K562 (cell line): ENCODE results near the gene OTUB2. TPM values are rescaled to one million over a fixed set of nuclear protein-coding genes. Genes with fewer than 3 reads are reported as not detected.
A peak's percentile ranks its signal among the peaks of the same experiment; 100 is the strongest.

Experiments used
- ATAC-seq: fragments of 200-7000 bp; cut with Tn5 transposase; 3 replicates; pipeline ENCODE4 v1.9.1; 2020; ENCODE audit warnings: moderate library complexity
- BruUV-seq: library from RNA; stranded (reverse); fragments of 400-500 nt; replicated peaks from 2 replicates; lab custom pipeline; 2021; lab: Mats Ljungman, UMichigan
- CTCF ChIA-PET: fragments of 300-600 bp; formaldehyde crosslinking; extraction: SDS; loops from one replicate; lab custom pipeline; 2021; ENCODE audit warnings: low intra/inter-chr PET ratio; lab: Yijun Ruan, JAX
- POLR2A ChIA-PET: fragments of 300-600, 350-650 bp; sonication (Branson Sonifier 250); formaldehyde crosslinking; extraction: SDS; loops from one replicate; lab custom pipeline; 2021; ENCODE audit warnings: antibody characterized with exemption, inconsistent platforms; lab: Yijun Ruan, JAX
- DNase-seq, 4 experiments: peaks; one replicate each; pipeline versions ENCODE4 v3.0.0 to v3.0.0-alpha.2; 2011 to 2018; ENCODE audit warnings: low spot score in 3 of 4, mixed read lengths in 3 of 4; ENCODE audit errors: extremely low read depth in 1 of 4
- FAIRE-seq: peaks from 2 replicates; lab custom pipeline; 2011; peaks lifted over from hg19 to GRCh38; lab: Jason Lieb, UNC
- H2AFZ ChIP-seq: 2 replicates; pipeline ENCODE4 v1.6.0; 2011; ENCODE audit warnings: low read depth, low read length, control low read depth, inconsistent platforms
- H3K27ac ChIP-seq: fragments of 200-600 bp; 3 replicates; pipeline ENCODE4 v1.8.0; 2011; ENCODE audit warnings: low read depth, mild to moderate bottlenecking, control low read depth, inconsistent platforms, low read length, moderate library complexity, mixed read lengths; ENCODE audit errors: extremely low read depth
- H3K27me3 ChIP-seq, 2 experiments: fragments of 300-600 bp in 1 of 2; 2 replicates in 1 of 2; 3 replicates in 1 of 2; pipeline versions ENCODE4 v1.6.0 to v1.8.0; 2011; ENCODE audit warnings: inconsistent platforms in 2 of 2, low read length in 2 of 2, mild to moderate bottlenecking in 1 of 2, mixed read lengths in 1 of 2, moderate library complexity in 1 of 2; ENCODE audit not compliant: control insufficient read depth in 2 of 2, insufficient read depth in 2 of 2
- H3K36me3 ChIP-seq: fragments of 300-600 bp; 3 replicates; pipeline ENCODE4 v1.8.0; 2011; ENCODE audit warnings: mild to moderate bottlenecking, low read length, inconsistent platforms; ENCODE audit not compliant: control insufficient read depth, insufficient read depth
- H3K4me1 ChIP-seq, 2 experiments: fragments of 200-600 bp in 1 of 2; replicated peaks in 1 of 2; 2 replicates in 1 of 2; 3 replicates in 1 of 2; pipeline versions ENCODE4 v1.5.1 to v1.8.0; 2011; ENCODE audit warnings: inconsistent platforms in 2 of 2, low read length in 2 of 2, mild to moderate bottlenecking in 1 of 2, mixed read lengths in 1 of 2, moderate library complexity in 1 of 2; ENCODE audit not compliant: control insufficient read depth in 2 of 2, insufficient read depth in 2 of 2
- H3K4me2 ChIP-seq: 2 replicates; pipeline ENCODE4 v1.6.1; 2011; ENCODE audit warnings: low read length, control low read depth, inconsistent platforms, mixed read lengths; ENCODE audit not compliant: insufficient read depth
- H3K4me3 ChIP-seq: fragments of 200-600 bp; sonication (generic), shearing (Covaris generic); 2 replicates; pipeline ENCODE4 v1.5.1; 2016; ENCODE audit warnings: control low read depth, inconsistent platforms
- H3K79me2 ChIP-seq: fragments of 200-600 bp; 3 replicates; pipeline ENCODE4 v1.8.0; 2011; ENCODE audit warnings: low read length, inconsistent platforms; ENCODE audit not compliant: control insufficient read depth, insufficient read depth
- H3K9ac ChIP-seq, 2 experiments: 2 replicates each; pipeline versions ENCODE4 v1.6.0 to v1.6.1; 2011; ENCODE audit warnings: low read depth in 2 of 2, low read length in 2 of 2, control low read depth in 1 of 2, inconsistent platforms in 1 of 2, mild to moderate bottlenecking in 1 of 2, mixed read lengths in 1 of 2; ENCODE audit not compliant: insufficient read depth in 1 of 2
- H3K9me1 ChIP-seq: one replicate; pipeline ENCODE4 v1.6.0; 2011; ENCODE audit warnings: inconsistent platforms, mild to moderate bottlenecking, low read length, moderate library complexity; ENCODE audit not compliant: control insufficient read depth, insufficient read depth
- H3K9me3 ChIP-seq: replicated peaks from 2 replicates; pipeline ENCODE4 v1.5.1; 2011; ENCODE audit warnings: low read depth, low read length, inconsistent platforms; ENCODE audit not compliant: control insufficient read depth, insufficient read depth
- H4K20me1 ChIP-seq: replicated peaks from 2 replicates; pipeline ENCODE4 v1.6.1; 2011; ENCODE audit warnings: low read length, inconsistent platforms, mixed read lengths; ENCODE audit not compliant: control insufficient read depth, insufficient read depth
- NFATC3 ChIP-seq: fragments of 450-650 bp; IDR thresholded peaks from 2 replicates; pipeline ENCODE4 v1.6.1; 2017; ENCODE audit warnings: mild to moderate bottlenecking
- ZNF121 ChIP-seq: sonication (generic); formaldehyde crosslinking; conservative IDR thresholded peaks from 2 replicates; pipeline ENCODE4 v1.8.0; 2022; ENCODE audit warnings: missing genetic modification reagents
- WGBS: fragments of 100-300 bp; shearing (Covaris generic); methylation state at CpG from one replicate; pipeline ENCODE4 v1.1.6; 2016; ENCODE audit warnings: low coverage, mixed read lengths; ENCODE audit not compliant: insufficient coverage; ENCODE audit errors: missing lambda C conversion rate; 5-methylcytosine and 5-hydroxymethylcytosine counted together
- in situ Hi-C: fragments of 300-500 bp; cut with MboI; formaldehyde crosslinking; loops from 4 replicates; pipeline ENCODE4 v1.15.0; 2018; ENCODE audit warnings: inconsistent platforms, mixed read lengths
- intact Hi-C: fragments of 100-400 bp; cut with micrococcal nuclease; formaldehyde crosslinking; loops from 2 replicates; pipeline ENCODE4 v1.14.2; 2022
- polyA plus RNA-seq, 8 experiments: library from polyadenylated mRNA; depleted of rRNA in 4 of 8; stranded (reverse) in 5 of 8; unstranded in 3 of 8; fragments of >200 nt; fragmentation: Nextera tagmentation in 2 of 8; fragmentation: Illumina TruSeq in 1 of 8; extraction: Ambion mirVana in 2 of 8; extraction: Trizol in 1 of 8; gene quantifications; 2 replicates each; pipeline versions ENCODE4 v1.2.1 to v1.2.3, GENCODE V29; 2011 to 2014; ENCODE audit warnings: inconsistent platforms in 1 of 8, missing spikeins in 1 of 8
- total RNA-seq, 7 experiments: library from RNA; depleted of rRNA in 6 of 7; stranded (reverse); fragments of >200 nt in 6 of 7; fragmentation: Illumina TruSeq in 2 of 7; extraction: Trizol in 2 of 7; gene quantifications; 2 replicates each; pipeline versions ENCODE4 v1.2.1 to v1.2.3, GENCODE V29; 2011 to 2021; ENCODE audit warnings: low replicate concordance in 1 of 7
- TF ChIP-seq, protein P1 (sequence below): fragments of 450-650 bp; IDR thresholded peaks from 2 replicates; pipeline ENCODE4 v1.6.1; 2017; ENCODE audit warnings: antibody characterized with exemption, mild to moderate bottlenecking
- TF ChIP-seq, protein P2 (sequence below): fragments of 450-650 bp; IDR thresholded peaks from 2 replicates; pipeline ENCODE4 v1.6.1; 2016; ENCODE audit warnings: low read depth

Gene OTUB2
- total and polyA plus RNA-seq, 9 of the 15 experiments (the other 6 are each of a cell fraction or from before 2014, with no cell fraction given), result 0.01 to 0.31 (median 0.11) TPM

DNA sequence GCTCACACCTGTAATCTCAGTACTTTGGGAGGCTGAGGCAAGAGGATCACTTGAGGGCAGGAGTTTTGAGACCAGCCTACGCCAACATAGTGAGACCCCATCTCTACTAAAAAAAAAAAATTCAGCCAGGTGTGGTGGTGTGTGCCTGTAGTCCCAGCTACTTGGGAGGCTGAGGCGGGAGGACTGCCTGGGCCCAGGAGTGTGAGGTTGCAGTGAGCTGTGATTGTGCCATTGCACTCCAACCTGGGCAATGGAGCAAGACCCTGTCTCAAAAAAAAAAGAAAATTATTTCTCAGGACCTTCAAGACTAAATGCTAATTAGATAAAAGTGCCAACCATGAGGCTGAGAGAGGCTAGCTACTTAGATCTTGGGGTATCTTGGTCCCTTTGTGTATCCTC is 23.5 kb downstream of the OTUB2 start:
- BruUV-seq, result no TSS peak

More for the DNA sequence above, 23.5 kb downstream of the OTUB2 start:
- intact Hi-C loops, result no loop called here
- ATAC-seq, result no peak
- POLR2A ChIA-PET, result interaction anchor here (0.6 to 1.2 kb wide), 2 partner anchors 8 to 82 kb away, joined by 3 to 4 read pairs; no protein-coding TSS in a partner anchor
- Histone ChIP-seq H3K36me3 (peaks cover 87% of the 10 kb centered on the region), H4K20me1 (no peaks in the 10 kb centered on the region), H3K4me1 (no peaks in the 10 kb centered on the region; a peak in 1 of 5 replicates), H3K9me3 (no peaks in the 10 kb centered on the region), H3K4me3 (no peak overlapping the region), H3K27ac (no peak overlapping the region), H3K4me2 (no peak overlapping the region), H3K9me1 (no peaks in the 10 kb centered on the region), H3K27me3 (no peaks in the 10 kb centered on the region), H3K9ac (no peak overlapping the region), H3K79me2 (no peaks in the 10 kb centered on the region), H2AFZ (no peak overlapping the region)
- WGBS, result no CpG with 5 or more reads among the region's 2 CpGs
- TF ChIP-seq ZNF121 (CRISPR knock-in tag) (0 out of 2 replicates have a peak, but pooled peaks have one; percentile 27), NFATC3 (no peak)
- TF ChIP-seq, protein P1, sequence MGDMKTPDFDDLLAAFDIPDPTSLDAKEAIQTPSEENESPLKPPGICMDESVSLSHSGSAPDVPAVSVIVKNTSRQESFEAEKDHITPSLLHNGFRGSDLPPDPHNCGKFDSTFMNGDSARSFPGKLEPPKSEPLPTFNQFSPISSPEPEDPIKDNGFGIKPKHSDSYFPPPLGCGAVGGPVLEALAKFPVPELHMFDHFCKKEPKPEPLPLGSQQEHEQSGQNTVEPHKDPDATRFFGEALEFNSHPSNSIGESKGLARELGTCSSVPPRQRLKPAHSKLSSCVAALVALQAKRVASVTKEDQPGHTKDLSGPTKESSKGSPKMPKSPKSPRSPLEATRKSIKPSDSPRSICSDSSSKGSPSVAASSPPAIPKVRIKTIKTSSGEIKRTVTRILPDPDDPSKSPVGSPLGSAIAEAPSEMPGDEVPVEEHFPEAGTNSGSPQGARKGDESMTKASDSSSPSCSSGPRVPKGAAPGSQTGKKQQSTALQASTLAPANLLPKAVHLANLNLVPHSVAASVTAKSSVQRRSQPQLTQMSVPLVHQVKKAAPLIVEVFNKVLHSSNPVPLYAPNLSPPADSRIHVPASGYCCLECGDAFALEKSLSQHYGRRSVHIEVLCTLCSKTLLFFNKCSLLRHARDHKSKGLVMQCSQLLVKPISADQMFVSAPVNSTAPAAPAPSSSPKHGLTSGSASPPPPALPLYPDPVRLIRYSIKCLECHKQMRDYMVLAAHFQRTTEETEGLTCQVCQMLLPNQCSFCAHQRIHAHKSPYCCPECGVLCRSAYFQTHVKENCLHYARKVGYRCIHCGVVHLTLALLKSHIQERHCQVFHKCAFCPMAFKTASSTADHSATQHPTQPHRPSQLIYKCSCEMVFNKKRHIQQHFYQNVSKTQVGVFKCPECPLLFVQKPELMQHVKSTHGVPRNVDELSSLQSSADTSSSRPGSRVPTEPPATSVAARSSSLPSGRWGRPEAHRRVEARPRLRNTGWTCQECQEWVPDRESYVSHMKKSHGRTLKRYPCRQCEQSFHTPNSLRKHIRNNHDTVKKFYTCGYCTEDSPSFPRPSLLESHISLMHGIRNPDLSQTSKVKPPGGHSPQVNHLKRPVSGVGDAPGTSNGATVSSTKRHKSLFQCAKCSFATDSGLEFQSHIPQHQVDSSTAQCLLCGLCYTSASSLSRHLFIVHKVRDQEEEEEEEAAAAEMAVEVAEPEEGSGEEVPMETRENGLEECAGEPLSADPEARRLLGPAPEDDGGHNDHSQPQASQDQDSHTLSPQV, result no peak
- TF ChIP-seq, protein P2, sequence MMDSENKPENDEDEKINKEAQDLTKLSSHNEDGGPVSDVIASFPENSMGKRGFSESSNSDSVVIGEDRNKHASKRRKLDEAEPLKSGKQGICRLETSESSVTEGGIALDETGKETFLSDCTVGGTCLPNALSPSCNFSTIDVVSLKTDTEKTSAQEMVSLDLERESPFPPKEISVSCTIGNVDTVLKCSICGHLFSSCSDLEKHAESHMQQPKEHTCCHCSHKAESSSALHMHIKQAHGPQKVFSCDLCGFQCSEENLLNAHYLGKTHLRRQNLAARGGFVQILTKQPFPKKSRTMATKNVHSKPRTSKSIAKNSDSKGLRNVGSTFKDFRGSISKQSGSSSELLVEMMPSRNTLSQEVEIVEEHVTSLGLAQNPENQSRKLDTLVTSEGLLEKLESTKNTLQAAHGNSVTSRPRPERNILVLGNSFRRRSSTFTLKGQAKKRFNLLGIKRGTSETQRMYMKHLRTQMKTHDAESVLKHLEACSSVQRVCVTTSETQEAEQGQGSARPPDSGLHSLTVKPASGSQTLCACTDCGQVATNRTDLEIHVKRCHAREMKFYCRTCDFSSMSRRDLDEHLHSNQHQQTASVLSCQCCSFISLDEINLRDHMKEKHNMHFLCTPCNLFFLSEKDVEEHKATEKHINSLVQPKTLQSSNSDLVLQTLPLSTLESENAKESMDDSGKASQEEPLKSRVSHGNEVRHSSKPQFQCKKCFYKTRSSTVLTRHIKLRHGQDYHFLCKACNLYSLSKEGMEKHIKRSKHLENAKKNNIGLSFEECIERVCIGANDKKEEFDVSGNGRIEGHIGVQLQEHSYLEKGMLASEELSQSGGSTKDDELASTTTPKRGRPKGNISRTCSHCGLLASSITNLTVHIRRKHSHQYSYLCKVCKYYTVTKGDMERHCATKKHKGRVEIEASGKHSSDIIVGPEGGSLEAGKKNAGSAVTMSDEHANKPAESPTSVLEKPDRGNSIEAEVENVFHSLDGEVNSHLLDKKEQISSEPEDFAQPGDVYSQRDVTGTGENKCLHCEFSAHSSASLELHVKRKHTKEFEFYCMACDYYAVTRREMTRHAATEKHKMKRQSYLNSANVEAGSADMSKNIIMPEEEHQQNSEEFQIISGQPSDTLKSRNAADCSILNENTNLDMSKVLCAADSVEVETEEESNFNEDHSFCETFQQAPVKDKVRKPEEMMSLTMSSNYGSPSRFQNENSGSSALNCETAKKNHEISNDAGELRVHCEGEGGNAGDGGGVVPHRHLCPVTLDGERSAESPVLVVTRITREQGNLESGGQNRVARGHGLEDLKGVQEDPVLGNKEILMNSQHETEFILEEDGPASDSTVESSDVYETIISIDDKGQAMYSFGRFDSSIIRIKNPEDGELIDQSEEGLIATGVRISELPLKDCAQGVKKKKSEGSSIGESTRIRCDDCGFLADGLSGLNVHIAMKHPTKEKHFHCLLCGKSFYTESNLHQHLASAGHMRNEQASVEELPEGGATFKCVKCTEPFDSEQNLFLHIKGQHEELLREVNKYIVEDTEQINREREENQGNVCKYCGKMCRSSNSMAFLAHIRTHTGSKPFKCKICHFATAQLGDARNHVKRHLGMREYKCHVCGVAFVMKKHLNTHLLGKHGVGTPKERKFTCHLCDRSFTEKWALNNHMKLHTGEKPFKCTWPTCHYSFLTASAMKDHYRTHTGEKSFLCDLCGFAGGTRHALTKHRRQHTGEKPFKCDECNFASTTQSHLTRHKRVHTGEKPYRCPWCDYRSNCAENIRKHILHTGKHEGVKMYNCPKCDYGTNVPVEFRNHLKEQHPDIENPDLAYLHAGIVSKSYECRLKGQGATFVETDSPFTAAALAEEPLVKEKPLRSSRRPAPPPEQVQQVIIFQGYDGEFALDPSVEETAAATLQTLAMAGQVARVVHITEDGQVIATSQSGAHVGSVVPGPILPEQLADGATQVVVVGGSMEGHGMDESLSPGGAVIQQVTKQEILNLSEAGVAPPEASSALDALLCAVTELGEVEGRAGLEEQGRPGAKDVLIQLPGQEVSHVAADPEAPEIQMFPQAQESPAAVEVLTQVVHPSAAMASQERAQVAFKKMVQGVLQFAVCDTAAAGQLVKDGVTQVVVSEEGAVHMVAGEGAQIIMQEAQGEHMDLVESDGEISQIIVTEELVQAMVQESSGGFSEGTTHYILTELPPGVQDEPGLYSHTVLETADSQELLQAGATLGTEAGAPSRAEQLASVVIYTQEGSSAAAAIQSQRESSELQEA, result no peak
- CTCF ChIA-PET, result no interaction called here
- no peak for FAIRE-seq
- no peak for DNase-seq
- in situ Hi-C loops, result no loop called here
